Tibial artery (tissue), 4 donors: ENCODE measurements around the gene EXOSC5.

Experiments
- DNase-seq, 2 donors: peaks; one replicate each; pipeline ENCODE4 v3.0.0-alpha.2; 2019
- H3K27ac ChIP-seq, 2 donors: fragments of 200-600 bp; sonication (generic) in 1 of 2; 1 replicate in 1 of 2; 2 replicates in 1 of 2; pipeline ENCODE4 v1.5.1; 2018 to 2019; ENCODE audit warnings: mild to moderate bottlenecking in 1 of 2
- H3K27me3 ChIP-seq, 2 donors: fragments of 200-600 bp; sonication (generic) in 1 of 2; one replicate each; pipeline versions ENCODE4 v1.5.1 to v1.6.0; 2016 to 2019
- H3K36me3 ChIP-seq, 3 donors: fragments of 200-600 bp; sonication (generic) in 2 of 3; one replicate each; pipeline ENCODE4 v1.5.1; 2016 to 2019; ENCODE audit warnings: mild to moderate bottlenecking in 2 of 3
- H3K4me1 ChIP-seq, 4 donors: fragments of 200-600 bp; sonication (generic) in 2 of 4; 1 replicate in 3 of 4; 2 replicates in 1 of 4; pipeline ENCODE4 v1.5.1; 2016 to 2019
- H3K4me3 ChIP-seq, 2 donors: fragments of 200-600 bp; sonication (generic) in 1 of 2; 1 replicate in 1 of 2; 2 replicates in 1 of 2; pipeline ENCODE4 v1.5.1; 2018 to 2019; ENCODE audit warnings: mild to moderate bottlenecking in 2 of 2
- H3K9me3 ChIP-seq, 3 donors: fragments of 200-600 bp; sonication (generic) in 1 of 3; one replicate each; pipeline ENCODE4 v1.5.1; 2016 to 2019
- CTCF ChIP-seq, 2 experiments: fragments of 200-600 bp in 1 of 2; fragments of 450-650 bp in 1 of 2; IDR thresholded peaks; one replicate each; pipeline ENCODE4 v1.5.1; 2017 to 2019; ENCODE audit warnings: antibody characterized with exemption in 2 of 2, mild to moderate bottlenecking in 1 of 2, moderate library complexity in 1 of 2
- intact Hi-C: fragments of 100-400 bp; cut with DNase I; formaldehyde crosslinking; loops from one replicate; pipeline ENCODE4 v1.15.0; 2023; ENCODE audit warnings: low total_unique reads

EXOSC5 gene

GRCh38 chr19:41341669-41342490 is 55.3 kb downstream of the EXOSC5 start:
- peaks cover 34 to 85% (median 82%) of the 10 kb centered on the region in 3 donors for H3K36me3 ChIP-seq

GRCh38 chr19:41339936-41340335 is 57.2 kb downstream of the EXOSC5 start:
- no peaks in the 10 kb centered on the region for H3K9me3 ChIP-seq
- no peaks in the 10 kb centered on the region for H3K4me1 ChIP-seq
- intact Hi-C loops = no loop called here
- peaks cover 29 to 80% (median 71%) of the 10 kb centered on the region in 3 donors for H3K36me3 ChIP-seq
- no peak overlapping the region for H3K4me3 ChIP-seq
- DNase-seq = no peak
- H3K27me3 ChIP-seq = no peaks in the 10 kb centered on the region
- TF ChIP-seq CTCF (IDR thresholded peaks at IDR 0.05) = no peak
- H3K27ac ChIP-seq = no peak overlapping the region

More at GRCh38 chr19:41341669-41342490, 55.3 kb downstream of the EXOSC5 start:
- TF ChIP-seq CTCF (IDR thresholded peaks at IDR 0.05) = no peak
- Histone ChIP-seq H3K27ac (no peak overlapping the region), H3K27me3 (no peaks in the 10 kb centered on the region), H3K4me3 (no peak overlapping the region), H3K4me1 (no peaks in the 10 kb centered on the region), H3K9me3 (no peaks in the 10 kb centered on the region)
- intact Hi-C loops = no loop called here
- DNase-seq = no peak
